T47D (cell line): ENCODE results near the gene AS3MT.
"Not testable (repeated sequence)": the region's sequence is repeated elsewhere in the genome, so short reads cannot be mapped to it uniquely, and the experiment has no call there.

Experiments
- DNase-seq, 2 experiments: peaks; one replicate each; pipeline versions ENCODE4 v3.0.0 to v3.0.0-alpha.2; 2011 to 2012; ENCODE audit warnings: low read depth in 1 of 2, low spot score in 1 of 2
- JUND ChIP-seq: IDR thresholded peaks from 2 replicates; pipeline ENCODE4 v1.6.1; 2012; ENCODE audit warnings: low read depth
- in situ Hi-C: cut with HindIII; loops from 2 replicates; pipeline ENCODE4 v1.10.0; 2016; ENCODE audit warnings: low sequenced_read_pairs, low pct_unique_long_range_greater_than_20kb

AS3MT gene

GRCh38 chr10:102869258-102870198 is at the start of gene AS3MT:
AS3MT (plus strand) TSS chr10:102869470; CDS start chr10:102869593, 123 bp downstream.
- DNase-seq: peak; percentile 48 to 64
- no peak for TF ChIP-seq JUND
- in situ Hi-C loops: no loop called here

DNA sequence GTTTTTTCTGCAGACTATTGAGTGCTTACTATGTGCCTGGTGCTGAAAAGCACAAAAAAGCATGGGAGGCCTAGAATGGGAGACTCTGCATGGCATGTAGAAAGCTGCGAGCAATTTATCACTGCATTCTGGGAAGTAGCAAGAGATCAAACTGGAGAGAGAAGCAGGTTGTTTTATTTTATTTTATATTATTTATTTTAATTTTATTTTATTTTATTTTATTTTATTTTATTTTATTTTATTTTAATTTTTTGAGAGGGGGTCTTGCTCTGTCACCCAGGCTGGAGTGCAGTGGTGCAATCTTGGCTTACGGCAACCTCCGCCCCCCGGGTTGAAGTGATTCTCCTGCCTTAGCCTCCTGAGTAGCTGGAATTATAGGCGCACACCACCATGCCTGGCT is 49.3 kb upstream of the AS3MT start:
- in situ Hi-C loops, DNase-seq: not testable (repeated sequence)

GRCh38 chr10:102822222-102822621 is 47.0 kb upstream of the AS3MT start:
- TF ChIP-seq JUND: no peak
- DNase-seq: no peak
- in situ Hi-C loops: no loop called here

GRCh38 chr10:102824664-102825063 is 44.6 kb upstream of the AS3MT start:
- no peak for DNase-seq
- in situ Hi-C loops: no loop called here
- TF ChIP-seq JUND: no peak

- DNase-seq: no peak
- no peak for TF ChIP-seq JUND
- in situ Hi-C loops: no loop called here
Observed at GRCh38 chr10:102826148-102826796, 43.0 kb upstream of the AS3MT start.

DNA sequence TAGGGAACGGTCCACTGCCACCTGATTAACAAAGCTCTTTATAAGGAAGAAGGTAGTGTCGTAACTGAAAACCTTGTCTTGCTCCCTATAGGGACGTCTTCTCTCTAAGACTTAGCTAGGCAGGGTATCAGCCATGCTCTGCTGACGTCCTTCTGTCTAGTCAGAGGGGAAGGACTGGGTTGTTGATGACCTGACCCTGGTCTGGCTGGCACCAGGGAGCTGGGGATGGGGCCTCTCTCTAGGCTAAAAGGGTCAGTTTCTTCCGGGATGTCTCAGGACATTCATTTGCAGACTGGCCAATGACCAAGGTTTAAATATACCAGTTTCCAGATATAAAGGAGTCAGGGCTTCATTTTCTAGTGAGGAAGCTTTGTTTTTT is 41.7 kb upstream of the AS3MT start:
- no peak for TF ChIP-seq JUND
- in situ Hi-C loops: no loop called here
- no peak for DNase-seq

- TF ChIP-seq JUND: no peak
- DNase-seq: no peak
- in situ Hi-C loops: no loop called here
Observed at GRCh38 chr10:102831322-102832071, 37.8 kb upstream of the AS3MT start.

- TF ChIP-seq JUND: no peak
- in situ Hi-C loops: no loop called here
- DNase-seq: no peak
Observed at GRCh38 chr10:102832248-102832647, 37.0 kb upstream of the AS3MT start.

- TF ChIP-seq JUND: no peak
- DNase-seq: no peak
- in situ Hi-C loops: no loop called here
Observed at GRCh38 chr10:102832987-102833386, 36.3 kb upstream of the AS3MT start.

DNA sequence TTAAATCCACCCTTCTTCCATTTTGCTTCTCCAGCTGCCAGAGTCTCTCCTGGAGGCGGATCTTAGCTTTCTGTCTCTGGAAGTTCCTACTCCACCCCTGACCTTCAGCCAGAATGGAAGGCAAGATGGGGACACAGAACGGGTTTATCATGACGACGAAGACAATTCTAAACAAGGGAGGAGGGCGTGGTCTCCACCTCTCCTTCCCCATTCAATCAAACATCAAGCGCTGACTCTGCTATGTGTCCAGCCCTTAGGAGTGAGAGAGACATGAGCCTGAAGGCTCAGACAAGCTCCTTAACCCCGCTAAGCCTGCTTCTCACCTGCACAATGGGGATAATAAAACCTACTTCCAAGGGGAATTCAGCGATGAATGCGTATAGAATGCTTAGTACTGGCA is 35.1 kb upstream of the AS3MT start:
- in situ Hi-C loops: no loop called here
- TF ChIP-seq JUND: no peak

DNA sequence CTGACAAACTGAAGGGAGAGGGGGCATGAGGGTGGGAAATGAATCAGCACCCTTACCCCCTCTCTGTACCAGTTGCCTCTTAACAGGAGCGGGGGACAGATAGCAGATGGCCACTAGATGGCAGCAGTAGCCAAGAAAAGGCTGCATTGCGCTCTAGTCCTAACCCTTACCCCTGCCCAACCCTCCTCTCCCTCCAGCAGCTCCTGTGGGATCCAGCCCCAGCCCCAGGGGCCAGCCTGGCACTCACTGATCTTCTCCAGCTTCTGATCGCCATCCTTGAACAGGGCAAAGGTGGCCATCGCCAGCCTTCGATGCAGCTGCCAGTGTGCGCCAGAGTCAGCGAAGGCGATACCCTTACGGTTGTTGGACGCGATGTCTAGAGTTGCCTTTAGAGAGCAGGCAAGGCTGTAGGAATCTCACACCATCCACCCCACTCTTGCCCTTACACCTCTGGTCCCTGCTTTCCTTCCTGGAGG is 34.2 kb upstream of the AS3MT start:
- peak; percentile 78 to 88 for DNase-seq
- in situ Hi-C loops: no loop called here
- no peak for TF ChIP-seq JUND

More for the DNA sequence above, 35.1 kb upstream of the AS3MT start:
- DNase-seq: peak in 1 of 2 experiments; percentile 47

GRCh38 chr10:102837230-102837721 is 32.0 kb upstream of the AS3MT start, which contains the start of gene CYP17A1:
CYP17A1 (minus strand) TSS chr10:102837413; CDS start chr10:102837361, 52 bp downstream.
- DNase-seq: no peak
- in situ Hi-C loops: no loop called here
- TF ChIP-seq JUND: no peak

GRCh38 chr10:102838276-102838927 is 30.9 kb upstream of the AS3MT start:
- DNase-seq, in situ Hi-C loops: not testable (repeated sequence)
